Breast epithelium (tissue), 3 donors: Measurements from ENCODE around the gene UQCC2.

ENCODE experiments used
- CTCF ChIP-seq, 3 donors: fragments of 450-650 bp; IDR thresholded peaks; one replicate each; pipeline ENCODE4 v1.5.1; 2016 to 2017; ENCODE audit warnings: antibody characterized with exemption in 3 of 3, mild to moderate bottlenecking in 3 of 3, moderate library complexity in 3 of 3
- POLR2A ChIP-seq: fragments of 450-650 bp; IDR thresholded peaks from one replicate; pipeline ENCODE4 v1.6.1; 2016; ENCODE audit warnings: antibody characterized with exemption, mild to moderate bottlenecking, moderate library complexity

GRCh38 chr6:33732385-33732784 is 20.9 kb upstream of the UQCC2 start:
- no peak for TF ChIP-seq POLR2A
- no peak for TF ChIP-seq CTCF (IDR thresholded peaks at IDR 0.05)
